Glutamatergic neuron (in vitro differentiated cells): Measurements from ENCODE around the gene RAB20. TPM values are rescaled to one million over a fixed set of nuclear protein-coding genes. Genes with fewer than 3 reads are reported as not detected.

ENCODE experiments used
- DNase-seq: peaks from one replicate; pipeline ENCODE4 v3.0.0; 2022
- H3K27ac Mint-ChIP-seq: one replicate; pipeline ENCODE4 v1.8.0; 2020; ENCODE audit warnings: mild to moderate bottlenecking, mixed read lengths, inconsistent platforms; ENCODE audit not compliant: unreplicated experiment
- H3K27me3 Mint-ChIP-seq: one replicate; pipeline ENCODE4 v1.8.0; 2020; ENCODE audit warnings: mild to moderate bottlenecking, moderate library complexity, mixed read lengths, inconsistent platforms; ENCODE audit not compliant: unreplicated experiment
- H3K36me3 Mint-ChIP-seq: one replicate; pipeline ENCODE4 v1.8.0; 2020; ENCODE audit warnings: mild to moderate bottlenecking, mixed read lengths, inconsistent platforms; ENCODE audit not compliant: unreplicated experiment
- H3K4me1 Mint-ChIP-seq: one replicate; pipeline ENCODE4 v1.8.0; 2020; ENCODE audit warnings: mild to moderate bottlenecking, low read depth, mixed read lengths, inconsistent platforms; ENCODE audit not compliant: unreplicated experiment
- H3K4me3 Mint-ChIP-seq: one replicate; pipeline ENCODE4 v1.8.0; 2020; ENCODE audit warnings: mild to moderate bottlenecking, mixed read lengths, inconsistent platforms; ENCODE audit not compliant: unreplicated experiment
- H3K9me3 Mint-ChIP-seq: one replicate; pipeline ENCODE4 v1.8.0; 2020; ENCODE audit warnings: mild to moderate bottlenecking, moderate library complexity, mixed read lengths, inconsistent platforms; ENCODE audit not compliant: unreplicated experiment
- total RNA-seq: library from RNA; stranded (reverse); fragmentation: NEBNext Ultra II Directional; extraction: Animal tissue kit (Norgen Biotek cat#: 25700); gene quantifications from one replicate; pipeline ENCODE4 v1.2.1, GENCODE V29; 2021; ENCODE audit not compliant: unreplicated experiment
- TF ChIP-seq, protein P1 (sequence below): fragments of 200-600 bp; sonication (generic); IDR thresholded peaks from one replicate; pipeline ENCODE4 v1.5.0; 2021; ENCODE audit not compliant: partially characterized antibody, unreplicated experiment

RAB20 gene
- total RNA-seq, 1 donor from 2014 or later = 1.7 TPM

DNA sequence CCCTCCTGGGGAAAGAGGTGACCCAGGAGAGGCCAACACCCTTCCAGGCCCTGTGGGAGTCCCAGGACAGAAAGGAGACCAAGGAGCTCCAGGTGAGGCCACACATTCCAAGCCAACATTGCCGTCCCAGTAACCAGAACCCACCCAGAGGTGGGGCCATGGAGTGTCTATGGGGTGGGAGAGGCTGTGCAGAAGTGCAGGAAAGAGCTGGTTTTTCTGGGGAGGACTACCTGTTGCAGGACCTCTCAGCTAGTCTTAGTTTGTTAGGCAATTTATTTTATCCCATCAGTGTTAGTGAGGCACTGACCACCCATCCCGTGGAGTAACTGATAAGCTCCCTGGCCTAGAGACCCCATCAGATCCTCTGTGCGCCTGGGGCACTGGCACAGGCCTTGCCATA lies 66.1 kb downstream of the RAB20 start:
- TF ChIP-seq, protein P1, sequence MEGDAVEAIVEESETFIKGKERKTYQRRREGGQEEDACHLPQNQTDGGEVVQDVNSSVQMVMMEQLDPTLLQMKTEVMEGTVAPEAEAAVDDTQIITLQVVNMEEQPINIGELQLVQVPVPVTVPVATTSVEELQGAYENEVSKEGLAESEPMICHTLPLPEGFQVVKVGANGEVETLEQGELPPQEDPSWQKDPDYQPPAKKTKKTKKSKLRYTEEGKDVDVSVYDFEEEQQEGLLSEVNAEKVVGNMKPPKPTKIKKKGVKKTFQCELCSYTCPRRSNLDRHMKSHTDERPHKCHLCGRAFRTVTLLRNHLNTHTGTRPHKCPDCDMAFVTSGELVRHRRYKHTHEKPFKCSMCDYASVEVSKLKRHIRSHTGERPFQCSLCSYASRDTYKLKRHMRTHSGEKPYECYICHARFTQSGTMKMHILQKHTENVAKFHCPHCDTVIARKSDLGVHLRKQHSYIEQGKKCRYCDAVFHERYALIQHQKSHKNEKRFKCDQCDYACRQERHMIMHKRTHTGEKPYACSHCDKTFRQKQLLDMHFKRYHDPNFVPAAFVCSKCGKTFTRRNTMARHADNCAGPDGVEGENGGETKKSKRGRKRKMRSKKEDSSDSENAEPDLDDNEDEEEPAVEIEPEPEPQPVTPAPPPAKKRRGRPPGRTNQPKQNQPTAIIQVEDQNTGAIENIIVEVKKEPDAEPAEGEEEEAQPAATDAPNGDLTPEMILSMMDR = no peak
- Mint-ChIP-seq H3K36me3 (peaks cover 12% of the 10 kb centered on the region), H3K9me3 (peaks cover 6% of the 10 kb centered on the region), H3K27ac (no peak overlapping the region), H3K4me3 (no peak overlapping the region), H3K4me1 (peaks cover 16% of the 10 kb centered on the region), H3K27me3 (peaks cover 6% of the 10 kb centered on the region)
- no peak for DNase-seq

DNA sequence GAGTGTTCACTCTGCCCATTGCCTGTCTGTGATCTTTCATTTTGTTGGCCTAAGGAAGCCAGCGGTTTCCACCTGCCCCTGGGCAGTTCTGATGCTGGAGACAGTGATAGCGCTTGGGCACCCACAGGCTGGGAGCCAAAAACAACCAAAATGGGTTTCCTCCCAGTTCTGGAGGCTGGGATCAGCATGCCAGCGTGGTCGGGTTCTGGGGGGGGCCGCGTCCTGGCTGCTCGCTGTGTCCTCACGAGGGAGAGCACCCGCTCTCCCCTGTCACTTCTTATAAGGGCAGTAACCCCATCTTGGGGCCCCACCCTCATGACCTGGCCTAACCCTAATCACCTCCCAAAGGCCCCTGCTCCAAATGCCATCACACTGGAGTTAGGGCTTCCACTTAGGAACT lies 67.9 kb downstream of the RAB20 start:
- TF ChIP-seq, protein P1 = no peak
- Mint-ChIP-seq H3K27ac (no peak overlapping the region), H3K27me3 (peaks cover 1% of the 10 kb centered on the region), H3K4me3 (no peak overlapping the region), H3K36me3 (peaks cover 5% of the 10 kb centered on the region), H3K4me1 (no peaks in the 10 kb centered on the region), H3K9me3 (peaks cover 1% of the 10 kb centered on the region)
- DNase-seq = no peak

DNA sequence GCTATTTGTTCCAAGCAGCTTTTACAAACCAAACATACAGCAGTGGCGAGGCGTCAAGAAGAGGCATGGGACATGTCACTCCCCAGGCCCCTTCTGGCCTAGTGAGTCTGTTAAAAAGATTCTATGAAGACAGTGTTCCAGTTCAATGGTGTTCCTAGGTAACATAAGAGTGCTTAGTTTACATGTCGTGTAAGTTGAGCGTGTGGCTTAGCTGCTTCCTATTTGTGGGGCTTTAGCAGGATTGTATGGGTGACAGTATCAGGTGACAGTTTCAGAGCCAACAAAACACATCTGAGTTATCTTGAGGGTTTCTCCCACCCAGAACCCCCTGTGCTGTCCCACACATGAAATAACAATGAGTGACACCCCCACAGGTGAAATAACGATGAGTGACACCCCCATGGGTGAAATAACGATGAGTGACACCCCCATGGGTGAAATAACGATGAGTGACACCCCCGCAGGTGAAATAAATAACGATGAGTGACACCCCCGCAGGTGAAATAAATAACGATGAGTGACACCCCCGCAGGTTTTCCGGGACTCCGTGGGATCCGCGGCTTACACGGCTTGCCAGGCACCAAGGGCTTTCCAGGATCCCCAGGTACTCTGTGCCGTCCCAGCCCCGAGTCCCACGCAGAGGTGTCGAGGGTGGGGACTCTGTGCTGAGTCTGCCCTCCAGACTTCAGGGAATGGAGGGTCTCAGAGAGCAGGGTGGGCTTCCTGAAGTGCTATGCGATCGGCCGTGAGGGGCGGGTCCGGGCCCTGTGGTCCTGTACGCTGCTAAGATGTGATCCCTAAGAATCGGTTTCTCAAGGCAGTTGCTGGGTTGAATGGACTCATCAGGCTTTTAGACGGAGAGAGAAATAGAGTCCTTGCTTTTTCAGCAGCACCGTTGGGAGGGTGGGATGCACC lies 68.6 kb downstream of the RAB20 start:
- Mint-ChIP-seq H3K4me1 (no peaks in the 10 kb centered on the region), H3K4me3 (no peak overlapping the region), H3K27ac (no peak overlapping the region), H3K27me3 (no peaks in the 10 kb centered on the region), H3K9me3 (peaks cover under 1% of the 10 kb centered on the region), H3K36me3 (no peaks in the 10 kb centered on the region)
- DNase-seq = no peak
- TF ChIP-seq, protein P1 = no peak

DNA sequence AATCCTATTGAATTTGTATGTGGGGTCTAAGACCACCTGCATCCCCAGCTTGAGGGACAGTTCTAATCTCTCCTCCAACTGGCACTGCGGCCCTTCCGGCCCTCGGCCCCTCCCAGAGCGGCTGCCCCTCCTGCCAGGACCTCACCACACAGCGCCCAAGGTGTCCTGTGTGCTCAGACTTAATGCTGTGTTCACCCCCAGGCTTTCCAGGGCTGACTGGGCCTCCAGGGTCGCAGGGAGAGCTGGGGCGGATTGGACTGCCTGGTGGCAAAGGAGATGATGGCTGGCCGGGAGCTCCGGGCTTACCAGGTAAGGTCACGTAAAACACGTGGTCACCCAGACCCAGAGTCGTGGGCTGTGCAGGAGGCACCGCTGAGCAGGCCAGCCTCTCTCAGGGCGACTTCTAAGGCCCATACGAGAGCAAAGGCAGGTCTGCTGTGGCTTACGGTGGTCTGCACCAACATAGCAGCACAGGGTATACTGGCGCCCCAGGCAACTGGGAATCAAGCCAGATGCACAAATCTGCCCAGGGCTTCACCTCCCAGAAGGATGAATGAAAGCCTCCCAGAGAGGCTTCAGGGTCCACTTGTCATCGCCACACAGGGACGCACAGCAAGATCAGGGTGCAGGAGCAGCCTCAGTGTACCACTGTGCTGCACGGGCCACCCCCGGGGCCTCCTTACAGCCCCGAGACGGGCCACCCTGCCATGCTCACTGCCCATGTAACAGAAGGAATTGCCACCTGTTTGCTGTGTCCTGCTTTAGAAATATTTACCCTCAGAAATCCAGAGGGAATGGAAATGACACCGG lies 69.4 kb downstream of the RAB20 start:
- TF ChIP-seq, protein P1 = no peak
- Mint-ChIP-seq H3K4me3 (no peak overlapping the region), H3K27me3 (no peaks in the 10 kb centered on the region), H3K4me1 (no peaks in the 10 kb centered on the region), H3K27ac (no peak overlapping the region), H3K9me3 (no peaks in the 10 kb centered on the region), H3K36me3 (no peaks in the 10 kb centered on the region)
- no peak for DNase-seq
